ENCODE data around the gene SRP19.

Gene SRP19

GRCh38 chr5:112860929-112861637 is at the start of gene SRP19:
Gene SRP19, plus strand, starts transcription at chr5:112861287. Its CDS starts 90 bp downstream, at chr5:112861377.
- H3K4me3 ChIP-seq (ENCODE audit: low read depth, low read length), result peak within 1 kb of the TSS; percentile 98
- peak; percentile 89 for DNase-seq (ENCODE audit: low read depth, low spot score)
- POLR2A ChIA-PET, result interaction anchor here (0.8 to 1.2 kb wide), 3 partner anchors 13 to 135 kb away, joined by 3 to 4 read pairs (median 3); no protein-coding TSS in a partner anchor
- CTCF ChIA-PET, result interaction anchor here (0.6 to 3.1 kb wide), 7 partner anchors 10 to 310 kb away, joined by 3 to 26 read pairs (median 3); no protein-coding TSS in a partner anchor
- TF ChIP-seq, protein P1, sequence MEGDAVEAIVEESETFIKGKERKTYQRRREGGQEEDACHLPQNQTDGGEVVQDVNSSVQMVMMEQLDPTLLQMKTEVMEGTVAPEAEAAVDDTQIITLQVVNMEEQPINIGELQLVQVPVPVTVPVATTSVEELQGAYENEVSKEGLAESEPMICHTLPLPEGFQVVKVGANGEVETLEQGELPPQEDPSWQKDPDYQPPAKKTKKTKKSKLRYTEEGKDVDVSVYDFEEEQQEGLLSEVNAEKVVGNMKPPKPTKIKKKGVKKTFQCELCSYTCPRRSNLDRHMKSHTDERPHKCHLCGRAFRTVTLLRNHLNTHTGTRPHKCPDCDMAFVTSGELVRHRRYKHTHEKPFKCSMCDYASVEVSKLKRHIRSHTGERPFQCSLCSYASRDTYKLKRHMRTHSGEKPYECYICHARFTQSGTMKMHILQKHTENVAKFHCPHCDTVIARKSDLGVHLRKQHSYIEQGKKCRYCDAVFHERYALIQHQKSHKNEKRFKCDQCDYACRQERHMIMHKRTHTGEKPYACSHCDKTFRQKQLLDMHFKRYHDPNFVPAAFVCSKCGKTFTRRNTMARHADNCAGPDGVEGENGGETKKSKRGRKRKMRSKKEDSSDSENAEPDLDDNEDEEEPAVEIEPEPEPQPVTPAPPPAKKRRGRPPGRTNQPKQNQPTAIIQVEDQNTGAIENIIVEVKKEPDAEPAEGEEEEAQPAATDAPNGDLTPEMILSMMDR (IDR thresholded peaks at IDR 0.05; ENCODE audit: insufficient read depth, low read length, missing control alignments), result no peak

DNA sequence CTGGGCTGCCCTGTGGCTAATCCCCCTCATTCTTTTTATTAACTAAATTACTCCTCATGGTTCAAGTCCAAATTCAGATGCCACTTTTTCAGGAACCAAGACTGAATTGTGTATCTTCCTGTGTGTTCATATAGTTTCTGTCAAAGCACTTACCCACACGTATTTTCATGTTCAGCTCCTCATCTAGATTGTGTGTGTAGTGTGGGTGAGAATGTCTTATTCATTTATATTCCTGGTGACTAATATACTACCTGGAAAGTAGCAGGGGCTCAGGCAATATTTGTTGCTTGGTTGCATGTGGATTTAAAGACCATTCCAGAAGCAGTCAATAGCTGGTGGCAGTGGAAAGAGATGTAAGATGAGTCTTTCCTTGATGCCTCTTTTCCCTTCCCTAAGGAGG is 48.5 kb upstream of the SRP19 start:
- no peak for DNase-seq (ENCODE audit: low read depth, low spot score)
- TF ChIP-seq, protein P1 (IDR thresholded peaks at IDR 0.05; ENCODE audit: insufficient read depth, low read length, missing control alignments), result no peak
- no peak overlapping the region for H3K4me3 ChIP-seq (ENCODE audit: low read depth, low read length)
- CTCF ChIA-PET, result no interaction called here
- POLR2A ChIA-PET, result no interaction called here

DNA sequence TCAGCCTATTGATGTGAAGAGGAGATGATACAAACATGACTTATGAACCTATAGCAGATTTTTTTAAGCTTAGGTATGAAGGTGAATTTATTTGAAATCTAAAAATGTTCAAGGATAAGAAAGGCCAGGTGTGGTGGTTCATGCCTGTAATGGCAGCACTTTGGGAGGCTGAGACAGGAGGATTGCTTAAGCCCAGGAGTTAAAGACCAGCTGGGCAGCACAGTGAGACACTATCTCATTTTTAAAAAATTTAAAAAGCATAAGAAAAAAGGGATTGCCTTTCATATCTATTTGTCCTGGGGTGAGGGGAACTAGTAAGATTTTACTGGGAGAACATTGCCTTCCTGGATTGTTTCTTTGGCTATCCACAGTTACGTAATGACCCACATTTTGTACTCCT is 40.8 kb upstream of the SRP19 start:
- ChIA-PET CTCF (interaction anchor here (1.6 kb wide), 1 partner anchor 28 kb away, joined by 5 read pairs; no protein-coding TSS in a partner anchor), POLR2A (no interaction called here)
- no peak for DNase-seq (ENCODE audit: low read depth, low spot score)
- TF ChIP-seq, protein P1 (IDR thresholded peaks at IDR 0.05; ENCODE audit: insufficient read depth, low read length, missing control alignments), result no peak
- no peak overlapping the region for H3K4me3 ChIP-seq (ENCODE audit: low read depth, low read length)

- TF ChIP-seq, protein P1 (IDR thresholded peaks at IDR 0.05; ENCODE audit: insufficient read depth, low read length, missing control alignments), result no peak
- DNase-seq (ENCODE audit: low read depth, low spot score), result peak; percentile 29
- ChIA-PET POLR2A (no interaction called here), CTCF (no interaction called here)
- H3K4me3 ChIP-seq (ENCODE audit: low read depth, low read length), result no peak overlapping the region
Observed at GRCh38 chr5:112822456-112822855, 38.6 kb upstream of the SRP19 start.

DNA sequence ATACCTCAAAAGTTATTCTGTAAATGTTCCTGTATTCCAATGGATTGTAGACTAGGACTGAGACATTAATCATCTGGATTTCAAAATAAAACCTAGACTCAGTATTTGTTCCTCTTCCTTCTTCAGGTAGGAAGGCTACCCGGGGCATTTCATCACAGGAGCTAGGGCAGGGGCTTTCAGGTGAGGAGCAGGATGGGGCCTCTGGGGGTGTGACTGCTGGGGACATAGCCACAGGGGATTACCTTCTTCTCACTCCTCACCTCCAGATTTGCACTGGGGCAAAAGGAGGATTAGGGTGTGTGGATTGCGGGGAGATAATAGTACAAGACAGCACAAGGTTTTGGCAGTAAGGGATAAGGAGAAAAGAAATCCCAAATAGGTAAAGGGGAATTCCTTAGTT is 37.9 kb upstream of the SRP19 start:
- ChIA-PET CTCF (no interaction called here), POLR2A (no interaction called here)
- H3K4me3 ChIP-seq (ENCODE audit: low read depth, low read length), result no peak overlapping the region
- DNase-seq (ENCODE audit: low read depth, low spot score), result no peak
- TF ChIP-seq, protein P1 (IDR thresholded peaks at IDR 0.05; ENCODE audit: insufficient read depth, low read length, missing control alignments), result no peak

DNA sequence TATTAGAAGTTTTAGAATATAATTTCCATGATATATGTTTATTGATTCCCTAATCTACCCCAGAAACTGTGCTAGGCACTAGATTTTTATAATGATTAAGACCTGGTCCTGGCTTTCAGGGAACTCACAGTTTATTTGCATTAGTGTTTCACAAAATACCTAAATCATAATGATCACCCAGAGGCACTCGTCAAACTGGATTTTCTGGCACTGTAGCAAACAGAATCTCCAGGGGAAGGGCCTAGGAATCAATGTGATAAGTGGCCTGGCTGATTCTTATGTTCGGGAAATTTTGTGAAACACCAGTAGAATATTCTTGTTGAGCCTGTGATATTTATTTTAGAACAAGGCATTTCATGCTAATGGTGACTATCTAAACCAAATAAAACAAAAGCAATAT is 37.4 kb upstream of the SRP19 start:
- no peak for DNase-seq (ENCODE audit: low read depth, low spot score)
- ChIA-PET POLR2A (no interaction called here), CTCF (no interaction called here)
- TF ChIP-seq, protein P1 (IDR thresholded peaks at IDR 0.05; ENCODE audit: insufficient read depth, low read length, missing control alignments), result no peak
- H3K4me3 ChIP-seq (ENCODE audit: low read depth, low read length), result no peak overlapping the region
